CD1c-positive myeloid dendritic cell (primary cell): ENCODE results near the gene ARPP19.
"Not testable (repeated sequence)": the region's sequence is repeated elsewhere in the genome, so short reads cannot be mapped to it uniquely, and the experiment has no call there.

ENCODE experiments used
- DNase-seq: peaks from one replicate; pipeline ENCODE4 v3.0.0-alpha.2; 2016; ENCODE audit errors: extremely low spot score

The ARPP19 gene

DNA sequence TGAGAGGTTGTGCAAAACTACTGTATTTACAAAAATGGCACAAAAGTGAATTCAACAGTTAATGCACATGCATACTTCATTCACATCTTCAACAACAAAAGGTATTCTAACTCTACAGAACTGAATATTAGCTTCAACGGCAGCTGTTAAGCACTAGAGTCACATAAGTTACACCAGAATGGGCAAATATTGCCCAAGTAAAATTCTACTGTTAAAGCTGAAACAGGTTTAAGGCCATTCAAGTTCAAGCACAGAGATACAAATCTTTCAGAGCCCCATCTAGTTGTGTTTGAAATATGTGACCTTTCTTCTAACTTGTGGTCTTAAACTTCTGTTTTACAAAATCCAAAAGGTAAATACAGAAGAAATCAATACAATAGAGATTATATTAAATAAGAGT is 17.6 kb downstream of the ARPP19 start:
- not testable (repeated sequence) for DNase-seq

DNA sequence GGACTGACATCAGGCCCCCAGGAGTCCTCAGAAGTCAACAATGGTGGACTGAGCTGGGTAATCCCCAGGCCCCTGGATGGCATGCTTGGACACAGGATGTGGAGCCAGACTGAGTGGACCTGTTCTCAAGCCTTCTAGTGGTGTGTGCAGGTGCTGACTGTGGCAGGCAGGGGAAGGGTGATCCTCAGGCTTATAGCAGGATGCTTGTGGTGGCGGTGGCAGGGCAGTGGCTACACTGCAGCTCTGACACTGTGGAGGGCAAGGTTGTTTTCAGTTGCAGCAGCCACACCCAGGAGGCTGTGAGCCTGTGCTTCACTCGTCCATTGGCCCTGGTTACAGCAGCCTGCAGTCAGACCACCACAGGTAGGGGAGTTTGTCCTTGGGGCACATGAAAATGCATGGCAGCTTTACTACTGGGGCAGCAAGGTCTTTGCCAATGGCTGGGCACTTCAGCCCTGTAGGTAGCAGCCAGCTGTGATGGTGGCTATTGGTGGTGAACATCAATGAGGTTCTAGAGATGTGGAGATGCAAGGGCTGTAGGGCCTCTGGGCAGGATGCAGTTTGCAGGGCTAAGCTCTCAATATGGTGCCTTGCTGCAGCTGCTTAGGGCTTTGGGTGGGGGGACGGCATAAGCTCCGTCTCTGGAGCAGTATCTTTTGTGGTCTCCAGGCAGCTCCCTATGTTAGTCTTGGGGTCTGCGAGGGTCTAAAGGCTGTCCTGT is 22.6 kb downstream of the ARPP19 start:
- DNase-seq, result no peak

DNA sequence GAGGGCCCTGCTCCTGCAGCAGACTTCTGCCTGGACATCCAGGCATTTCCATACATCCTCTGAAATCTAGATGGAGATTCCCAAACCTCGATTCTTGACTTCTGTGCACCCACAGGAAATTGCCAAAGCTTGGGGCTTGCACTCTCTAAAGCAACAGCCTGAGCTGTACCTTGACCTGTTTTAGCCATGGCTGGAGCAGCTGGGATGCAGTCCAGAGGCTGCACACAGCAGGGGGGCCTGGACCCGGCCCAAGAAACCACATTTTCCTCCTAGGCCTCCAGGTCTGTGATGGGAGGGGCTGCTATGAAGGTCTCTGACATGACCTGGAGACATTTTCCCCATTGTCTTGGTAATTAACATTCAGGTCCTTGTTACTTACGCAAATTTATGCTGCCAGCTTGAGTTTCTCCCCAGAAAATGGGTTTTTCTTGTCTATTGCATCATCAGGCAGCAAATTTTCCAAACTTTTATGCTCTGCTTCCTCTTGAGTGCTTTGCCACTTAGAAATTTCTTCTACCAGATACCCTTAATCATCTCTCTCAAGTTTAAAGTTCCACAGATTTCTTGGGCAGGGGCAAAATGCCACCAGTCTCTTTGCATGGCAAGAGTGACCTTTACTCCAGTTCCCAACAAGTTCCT is 28.3 kb downstream of the ARPP19 start:
- DNase-seq, result no peak

DNA sequence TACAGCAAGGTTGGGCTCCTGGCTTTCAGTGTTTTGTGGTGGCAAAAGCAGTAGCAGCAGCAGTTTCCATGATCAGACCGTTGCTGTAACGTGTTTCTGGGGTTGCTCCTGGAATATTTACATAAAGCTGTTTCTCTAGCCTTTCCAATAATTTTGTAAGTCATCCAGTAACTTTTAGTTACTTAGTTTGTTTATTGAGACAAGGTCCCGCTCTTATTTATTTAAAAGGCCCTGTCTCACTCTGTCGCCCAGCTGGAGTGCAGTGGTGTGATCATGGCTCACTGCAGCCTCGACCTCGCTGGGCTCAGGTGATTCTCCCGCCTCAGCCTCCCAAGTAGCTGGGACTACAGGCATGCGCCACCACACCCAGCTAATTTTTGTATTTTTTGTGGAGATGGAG is 31.4 kb downstream of the ARPP19 start:
- no peak for DNase-seq

DNA sequence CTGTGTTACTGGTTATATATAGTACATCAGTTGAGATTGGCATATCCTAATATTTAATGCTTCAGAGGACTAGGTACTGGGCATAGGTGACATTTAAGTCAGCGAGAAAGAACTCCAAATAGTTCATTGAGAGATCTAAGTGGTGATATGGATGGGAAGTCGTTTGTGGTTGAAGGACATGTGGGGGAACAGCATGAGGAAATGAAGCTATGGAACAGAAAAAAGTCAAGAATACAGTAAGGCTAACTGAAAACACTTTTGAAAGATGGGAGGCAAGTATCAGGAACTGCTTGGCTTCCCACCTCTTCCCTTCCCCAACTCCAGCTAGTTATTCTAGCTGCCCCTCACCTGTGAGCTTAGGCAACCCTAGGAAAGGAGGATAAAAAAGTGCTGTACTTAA is 36.4 kb downstream of the ARPP19 start:
- no peak for DNase-seq

DNA sequence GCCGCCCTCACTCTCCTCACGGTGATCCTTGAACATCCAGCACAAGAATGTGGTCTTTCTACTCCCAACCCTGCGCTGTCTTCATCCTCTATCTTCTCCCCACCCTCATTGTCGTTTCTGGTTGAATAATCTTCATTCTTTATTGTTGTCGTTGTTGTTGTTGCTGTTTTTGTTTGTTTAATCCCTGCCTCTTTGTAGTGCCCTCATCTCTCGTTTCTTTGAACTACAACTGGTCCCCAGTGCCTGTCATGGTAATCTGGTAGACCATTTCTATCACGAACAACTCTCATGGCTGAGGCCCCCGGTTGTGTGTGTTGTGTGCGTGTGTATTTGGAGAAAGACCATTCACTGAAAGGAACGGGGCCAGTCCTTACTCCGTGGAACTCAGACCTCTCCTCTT is 38.9 kb downstream of the ARPP19 start:
- DNase-seq, result no peak

DNA sequence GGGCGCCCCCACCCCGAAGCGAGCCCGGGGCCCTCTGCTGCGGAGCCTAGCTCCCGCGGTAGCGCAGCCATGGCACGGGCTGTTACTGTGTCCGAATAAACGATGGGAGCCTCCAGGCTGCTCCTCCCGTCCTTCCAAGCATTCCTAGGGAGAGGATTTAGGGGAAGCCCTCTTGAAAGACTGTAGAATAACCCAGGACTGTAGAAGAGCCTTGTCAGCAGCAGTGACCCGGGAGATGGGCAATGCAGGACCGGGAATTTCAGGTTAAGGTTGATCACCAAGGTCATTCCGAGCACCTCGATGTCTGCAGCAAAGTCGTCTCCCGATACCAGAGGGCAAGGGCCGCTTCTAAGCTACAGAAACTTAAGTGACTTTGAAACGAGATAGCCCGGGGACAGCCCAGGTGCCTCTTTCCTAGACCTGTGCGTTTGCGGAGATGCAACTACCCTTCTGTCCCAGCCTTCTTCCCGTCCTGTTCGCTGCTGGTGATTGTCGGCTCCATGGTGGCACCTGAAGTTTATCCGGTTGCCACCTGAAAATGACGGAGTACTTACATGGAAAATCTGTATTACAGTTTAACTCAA is 39.4 kb downstream of the ARPP19 start:
- no peak for DNase-seq

DNA sequence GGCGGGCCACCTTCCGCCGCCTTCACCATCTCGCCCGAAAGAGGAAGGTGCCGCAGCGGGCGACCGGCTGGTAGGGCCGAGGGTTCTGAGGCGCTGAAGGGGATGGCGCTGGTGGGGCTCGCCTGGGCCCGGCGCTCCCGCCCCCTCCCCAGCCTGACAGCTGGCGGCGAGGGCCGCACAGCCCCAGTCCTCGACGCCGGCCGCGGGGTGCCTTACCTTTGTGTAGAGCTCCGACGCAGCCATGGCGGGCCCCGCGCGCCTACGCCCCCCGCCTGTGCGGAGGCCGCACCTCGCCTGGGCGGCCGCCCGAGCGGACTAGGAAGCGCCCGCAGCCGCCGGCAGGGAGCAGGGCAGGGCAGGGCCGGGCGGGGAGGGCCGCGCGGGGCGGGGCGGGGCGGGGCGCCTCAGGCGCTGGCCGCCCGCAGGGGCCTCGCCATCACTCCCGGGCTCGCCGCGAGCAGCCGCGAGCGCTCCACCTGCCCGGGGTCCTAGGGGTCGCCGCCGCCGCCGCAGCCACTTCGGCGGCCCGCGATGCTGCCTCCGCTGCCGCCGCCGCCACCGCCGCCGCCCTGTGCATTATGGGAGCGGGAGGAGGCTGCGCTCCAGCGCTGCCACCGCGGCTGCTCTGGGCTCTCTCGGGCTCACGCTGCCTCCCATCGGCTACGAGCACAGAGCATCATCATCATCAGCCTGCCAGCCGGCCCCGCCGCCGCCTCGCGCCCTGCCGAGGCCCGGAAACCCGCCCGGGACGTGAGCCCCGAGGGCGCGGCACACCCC is 40.1 kb downstream of the ARPP19 start, which contains the start of gene MYO5A:
TSS of gene MYO5A (minus strand) at position 317 of the 777 bp plus-strand sequence. CDS start at position 243, 74 bp downstream.
- peak; percentile 82 for DNase-seq

DNA sequence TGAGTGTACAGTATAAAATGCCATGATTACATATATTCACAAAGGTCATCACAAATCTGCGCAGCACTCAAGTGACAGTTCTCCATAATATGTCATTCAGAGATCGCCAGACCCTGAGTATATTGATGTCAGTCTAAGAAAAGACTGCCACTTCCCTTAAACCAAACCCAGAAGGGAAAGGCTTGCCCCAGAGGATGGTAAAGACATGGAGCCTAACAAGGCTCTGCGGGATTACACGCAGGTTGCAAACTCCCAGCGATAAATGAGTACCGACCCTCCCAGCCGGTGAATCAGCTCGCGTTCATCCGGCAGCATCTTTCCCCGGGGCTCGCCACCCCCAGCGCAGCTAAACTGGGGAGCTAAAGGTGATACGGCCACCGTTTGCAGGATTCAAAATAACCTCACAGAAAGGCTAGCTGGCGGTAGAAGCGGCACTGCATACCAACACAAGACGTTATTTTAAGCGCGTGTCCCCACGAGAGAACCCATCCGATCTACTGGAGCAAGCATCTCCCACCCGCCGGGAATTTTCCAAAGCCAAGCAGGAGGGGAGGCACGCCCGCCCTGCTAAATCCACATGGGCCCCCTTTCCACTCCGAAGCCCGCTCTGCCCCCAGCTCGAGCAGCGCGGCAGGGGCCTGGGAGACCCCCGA is 40.8 kb downstream of the ARPP19 start:
- DNase-seq, result peak; percentile 54

DNA sequence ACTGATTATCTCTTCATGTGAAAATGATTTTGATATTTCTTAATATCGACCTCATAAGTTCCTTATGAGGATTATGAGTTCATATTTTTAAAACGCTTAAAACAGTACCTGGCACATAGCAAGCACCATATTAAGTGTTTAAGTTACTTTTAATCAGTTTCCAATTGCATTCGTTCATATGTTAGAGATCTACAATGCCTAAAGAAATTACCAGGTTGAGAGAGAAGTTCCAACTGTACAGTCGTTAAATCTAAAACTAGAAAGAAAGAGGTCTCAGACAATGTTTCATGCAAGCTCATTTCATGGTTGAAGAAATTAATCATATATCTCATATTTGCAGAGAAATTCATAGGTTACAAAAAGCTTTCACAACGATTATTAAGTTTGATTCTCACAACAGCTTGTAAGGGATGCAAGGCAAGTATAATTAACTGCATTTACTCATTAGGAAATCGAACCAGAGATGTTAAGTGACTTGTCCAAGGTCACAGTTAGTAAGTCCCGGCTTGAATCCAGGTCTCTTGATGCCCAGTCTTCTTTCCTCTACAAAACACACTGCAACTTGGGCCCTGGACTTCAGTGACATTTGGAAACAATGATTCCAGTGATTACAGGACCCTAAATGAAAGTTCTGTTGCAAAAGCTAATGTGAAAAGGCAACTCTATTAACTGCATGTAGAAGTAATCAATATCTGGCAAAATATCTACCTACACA is 41.5 kb downstream of the ARPP19 start:
- DNase-seq, result no peak

DNA sequence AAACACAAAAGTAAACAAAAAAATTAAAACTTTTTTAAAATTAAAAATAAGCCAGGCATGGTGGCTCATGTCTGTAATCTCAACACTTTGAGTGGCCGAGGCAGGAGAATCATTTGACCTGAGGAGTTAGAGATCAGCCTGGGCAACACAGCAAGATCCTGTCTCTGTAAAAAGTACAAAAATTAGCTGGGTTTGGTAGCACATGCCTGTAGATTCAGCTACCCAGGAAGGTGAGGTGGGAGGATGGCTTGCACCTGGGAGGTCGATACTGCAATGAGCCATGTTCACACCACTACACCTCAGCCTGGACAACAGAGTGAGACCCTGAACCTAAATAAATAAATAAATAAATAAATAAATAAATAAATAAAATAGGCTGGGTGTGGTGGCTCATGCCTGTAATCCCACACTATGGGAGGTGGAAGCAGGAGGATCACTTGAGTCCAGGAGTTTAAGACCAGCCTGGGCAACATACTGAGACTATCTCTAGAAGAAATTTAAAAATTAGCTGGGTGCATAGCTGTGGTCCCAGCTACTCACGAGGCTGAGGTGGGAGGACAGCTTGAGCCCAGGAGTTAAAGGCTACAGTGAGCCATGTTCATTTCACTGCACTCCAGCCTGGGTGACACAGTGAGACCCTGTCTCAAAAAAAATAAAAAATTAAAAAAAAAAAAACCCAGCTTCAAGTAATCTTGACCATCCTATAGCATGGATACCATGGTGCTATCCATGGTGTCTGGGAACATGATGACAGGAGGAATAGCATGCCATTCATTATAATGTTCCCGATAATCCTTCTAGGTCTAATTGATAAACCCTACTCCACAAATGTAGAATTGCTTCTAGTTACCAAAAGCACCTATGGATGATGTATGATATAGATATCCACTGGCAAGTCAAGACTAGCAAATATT is 44.4 kb downstream of the ARPP19 start:
- no peak for DNase-seq

DNA sequence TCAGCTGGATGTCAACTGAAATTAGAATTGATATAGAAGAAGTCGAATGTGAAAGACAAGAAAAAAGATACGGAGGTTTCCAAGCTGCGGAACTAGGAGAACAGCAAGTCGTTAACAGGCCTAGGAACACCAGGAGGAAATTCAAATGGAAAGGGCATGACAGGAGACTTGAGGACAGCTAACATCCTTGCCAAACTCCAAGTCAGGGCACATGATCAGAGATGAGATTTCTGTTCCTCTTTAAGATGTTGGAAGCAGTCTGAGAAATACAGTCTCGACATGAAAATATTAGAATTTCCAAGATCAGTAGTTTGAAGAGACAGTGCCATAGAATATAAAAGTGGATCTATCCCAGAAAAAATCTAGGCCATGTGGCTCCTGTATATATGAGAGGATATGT is 45.2 kb downstream of the ARPP19 start:
- peak; percentile 55 for DNase-seq

DNA sequence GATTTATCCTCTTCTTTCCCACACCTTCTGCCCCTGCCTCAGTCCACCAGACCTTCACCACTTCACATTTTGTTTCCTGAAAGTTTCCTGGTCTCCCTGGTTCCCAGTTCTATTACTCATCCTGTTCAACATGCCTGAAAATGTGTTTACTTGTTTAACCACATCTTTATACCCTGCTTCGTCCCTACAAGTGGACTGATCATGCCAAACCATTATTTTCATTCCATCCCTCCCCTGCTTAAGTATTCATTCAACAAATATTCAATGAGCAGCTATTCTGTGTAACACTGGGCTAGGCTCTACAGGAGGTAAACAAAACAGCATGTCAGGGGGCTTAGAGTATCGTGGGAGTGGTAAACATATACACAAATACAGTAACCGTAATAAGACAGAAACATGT is 45.6 kb downstream of the ARPP19 start:
- no peak for DNase-seq

DNA sequence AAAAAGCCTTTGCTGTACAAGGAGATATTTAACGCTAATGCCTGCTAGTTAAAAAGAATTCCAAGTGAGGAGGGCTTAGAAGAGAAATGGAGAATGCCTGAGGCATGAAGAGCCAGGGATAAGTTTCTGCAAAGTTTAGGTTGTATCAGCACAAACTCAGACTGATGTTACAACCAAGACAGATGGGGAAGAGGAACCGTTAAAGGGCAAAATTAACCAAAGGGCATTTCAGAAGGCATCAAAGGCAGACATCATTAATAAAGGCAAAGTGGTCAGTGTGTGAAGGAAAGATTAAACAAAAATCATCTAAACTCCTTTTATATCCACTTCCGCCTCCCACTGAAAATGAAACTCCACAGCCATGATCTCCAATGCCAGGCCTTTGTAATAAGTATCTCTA is 47.1 kb downstream of the ARPP19 start:
- no peak for DNase-seq

DNA sequence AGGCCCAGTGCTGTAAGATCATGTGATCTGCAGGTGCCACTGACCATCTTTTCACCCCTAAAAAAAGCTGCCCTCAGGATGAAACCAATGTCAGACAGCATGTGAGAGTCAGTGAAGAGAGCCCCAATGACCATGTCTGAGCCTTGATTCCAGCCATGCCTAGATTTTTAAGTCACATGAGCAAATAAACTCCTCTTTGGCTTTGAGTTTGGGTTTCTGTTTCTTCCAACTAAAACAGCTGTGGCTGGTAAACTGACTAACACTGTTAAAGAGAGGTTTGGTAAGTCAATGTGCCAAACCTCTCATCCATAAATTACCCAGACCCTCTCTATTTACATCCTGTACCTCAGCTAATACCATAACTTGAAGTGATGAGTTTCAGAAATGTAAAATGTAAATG is 48.4 kb downstream of the ARPP19 start:
- no peak for DNase-seq

DNA sequence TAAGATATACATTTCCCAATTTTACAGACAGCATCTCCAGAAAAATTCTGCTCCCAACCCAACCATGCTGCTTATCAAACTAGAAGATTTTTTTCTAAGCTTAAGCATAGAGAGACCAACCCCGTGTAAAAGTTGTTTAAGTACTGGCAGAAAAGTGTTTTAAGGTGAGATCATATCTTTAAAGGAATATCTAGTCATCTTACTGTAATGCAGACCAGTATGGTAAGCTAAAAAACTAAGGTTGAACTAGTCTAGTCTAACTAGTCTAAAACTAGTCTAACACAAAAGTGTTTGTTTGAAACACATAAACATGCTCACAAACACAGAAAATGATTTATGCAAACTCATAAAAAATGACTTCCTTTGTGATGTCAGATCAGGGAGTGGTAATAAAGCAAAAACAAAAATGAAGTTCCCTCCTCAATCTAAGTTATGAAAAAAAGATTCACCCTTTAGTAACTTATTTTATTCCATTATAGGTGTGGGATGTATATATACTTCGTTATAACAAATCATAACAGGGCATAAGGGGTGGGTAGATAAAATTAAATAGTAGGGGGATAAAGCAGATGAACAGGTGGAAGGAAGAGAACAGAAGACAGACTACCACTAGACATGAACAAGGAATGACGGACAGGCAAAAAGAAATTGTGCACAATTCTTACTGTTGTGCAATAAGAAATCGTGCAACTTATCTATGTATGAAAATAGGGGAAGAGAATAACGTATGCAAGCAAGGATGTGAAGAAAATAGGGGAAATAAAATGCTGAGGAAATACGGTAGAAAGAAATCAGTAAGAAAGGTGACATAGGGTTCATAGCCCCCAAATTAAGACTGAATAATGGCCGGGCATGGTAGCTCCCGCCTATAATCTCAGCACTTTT is 50.1 kb downstream of the ARPP19 start:
- peak; percentile 55 for DNase-seq

DNA sequence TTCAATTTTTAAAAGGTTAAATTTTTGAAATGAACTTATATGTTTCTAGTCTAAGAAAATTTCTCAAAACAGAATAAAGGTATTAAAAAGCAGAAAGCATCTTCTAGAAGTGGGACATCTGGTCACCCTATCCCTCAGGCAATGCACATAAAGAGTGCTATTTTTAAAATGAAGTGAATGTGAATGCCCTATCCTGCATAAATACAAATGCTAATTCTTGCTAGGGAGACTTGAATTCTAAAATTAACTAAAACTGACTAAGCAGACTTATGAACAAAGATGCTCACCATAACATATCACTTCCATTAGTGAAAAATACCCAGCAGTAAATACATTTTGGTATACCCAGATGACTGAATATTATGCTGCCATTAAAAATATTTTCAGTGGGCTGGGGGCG is 51.8 kb downstream of the ARPP19 start:
- DNase-seq, result no peak

DNA sequence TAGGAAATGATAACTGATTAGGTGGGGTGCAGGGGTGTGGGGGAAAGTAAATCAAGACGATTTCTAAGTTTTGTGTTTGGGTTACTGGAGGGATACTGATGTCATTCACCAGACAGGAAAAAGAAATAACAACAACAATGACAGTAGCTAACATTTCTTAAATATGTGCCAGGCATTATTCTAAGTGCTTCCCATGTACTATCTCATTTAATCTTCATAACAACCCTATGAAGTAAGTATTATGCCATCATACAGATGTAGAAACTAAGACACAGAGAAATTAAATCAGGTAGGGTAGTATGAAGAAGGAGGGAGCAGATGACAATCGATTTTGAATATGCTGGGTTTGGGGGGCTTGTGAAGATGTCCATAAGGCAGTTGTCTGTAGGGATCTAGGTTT is 53.5 kb downstream of the ARPP19 start:
- no peak for DNase-seq

DNA sequence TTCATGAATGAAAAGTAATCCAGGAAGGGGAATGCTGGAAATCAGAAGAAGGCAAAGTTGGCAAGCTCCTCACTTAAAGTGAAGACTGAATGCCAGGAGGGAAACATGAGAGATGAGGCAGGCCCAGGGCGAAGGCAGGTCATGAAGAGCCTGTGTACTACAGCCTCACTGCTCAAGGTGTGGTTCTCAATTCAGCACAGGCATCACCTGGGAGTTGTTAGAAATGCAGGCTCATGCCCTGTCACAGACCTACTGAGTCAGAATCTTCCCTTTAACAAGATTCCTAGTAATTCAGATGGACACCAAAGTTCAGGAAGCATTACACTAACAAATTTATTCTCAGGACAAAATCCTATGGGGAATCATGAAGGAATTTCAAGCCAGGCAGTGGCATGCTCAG is 54.3 kb downstream of the ARPP19 start:
- DNase-seq, result no peak
